Caco-2 (cell line): ENCODE data around the gene C8A. TPM values are rescaled to one million over a fixed set of nuclear protein-coding genes. Genes with fewer than 3 reads are reported as not detected.

Experiments used
- BruUV-seq: library from RNA; stranded (reverse); fragments of 400-500 nt; replicated peaks from 2 replicates; lab custom pipeline; 2021; lab: Mats Ljungman, UMichigan
- CTCF ChIA-PET: fragments of 300-600 bp; sonication (Branson Sonifier 250); formaldehyde crosslinking; loops from one replicate; lab custom pipeline; 2022; ENCODE audit warnings: antibody characterized with exemption; lab: Charles Lee
- POLR2A ChIA-PET: fragments of 300-600 bp; sonication (Branson Sonifier 250); formaldehyde crosslinking; loops from one replicate; lab custom pipeline; 2022; ENCODE audit warnings: antibody characterized with exemption; lab: Charles Lee
- DNase-seq, 2 experiments: peaks; one replicate each; pipeline versions ENCODE4 v3.0.0 to v3.0.0-alpha.2; 2020 to 2022
- H3K27me3 ChIP-seq: replicated peaks from 2 replicates; pipeline ENCODE4 v1.6.0; 2011; ENCODE audit warnings: low read length; ENCODE audit not compliant: control insufficient read depth, insufficient read depth
- H3K36me3 ChIP-seq: 2 replicates; pipeline ENCODE4 v1.5.1; 2011; ENCODE audit warnings: low read length; ENCODE audit not compliant: control insufficient read depth, insufficient read depth
- H3K4me1 ChIP-seq: fragments of 250-450 bp; sonication (Bioruptor Pico); 2 replicates; pipeline ENCODE4 v1.5.1; 2020; ENCODE audit warnings: mild to moderate bottlenecking
- H3K4me3 ChIP-seq: 2 replicates; pipeline ENCODE4 v1.5.1; 2011; ENCODE audit warnings: low read depth, mild to moderate bottlenecking, control low read depth, low read length
- H3K9me3 ChIP-seq: fragments of 250-450 bp; sonication (Bioruptor Pico); 2 replicates; pipeline ENCODE4 v1.5.1; 2020; ENCODE audit warnings: mild to moderate bottlenecking, moderate library complexity
- H3K27ac Mint-ChIP-seq: one replicate; pipeline ENCODE4 v1.8.0; 2022; ENCODE audit warnings: mixed read lengths; ENCODE audit not compliant: unreplicated experiment
- H3K27me3 Mint-ChIP-seq: one replicate; pipeline ENCODE4 v1.8.0; 2022; ENCODE audit warnings: mixed read lengths; ENCODE audit not compliant: insufficient read depth, unreplicated experiment
- H3K36me3 Mint-ChIP-seq: one replicate; pipeline ENCODE4 v1.8.0; 2022; ENCODE audit warnings: mild to moderate bottlenecking, mixed read lengths; ENCODE audit not compliant: insufficient read depth, unreplicated experiment
- H3K4me1 Mint-ChIP-seq: one replicate; pipeline ENCODE4 v1.8.0; 2022; ENCODE audit warnings: low read depth, mixed read lengths; ENCODE audit not compliant: unreplicated experiment
- H3K4me3 Mint-ChIP-seq: one replicate; pipeline ENCODE4 v1.8.0; 2022; ENCODE audit warnings: mild to moderate bottlenecking, moderate library complexity, mixed read lengths; ENCODE audit not compliant: unreplicated experiment
- H3K9me3 Mint-ChIP-seq: one replicate; pipeline ENCODE4 v1.8.0; 2022; ENCODE audit warnings: mixed read lengths; ENCODE audit not compliant: unreplicated experiment
- CTCF ChIP-seq, 2 experiments: fragments of 200-600 bp in 1 of 2; IDR thresholded peaks; 1 replicate in 1 of 2; 2 replicates in 1 of 2; pipeline versions ENCODE4 v1.5.1 to v1.8.0; 2011 to 2022; ENCODE audit warnings: antibody characterized with exemption in 1 of 2, control low read depth in 1 of 2, inconsistent platforms in 1 of 2, low read depth in 1 of 2, low read length in 1 of 2, mild to moderate bottlenecking in 1 of 2, moderate library complexity in 1 of 2; ENCODE audit not compliant: insufficient read depth in 1 of 2, severe bottlenecking in 1 of 2, unreplicated experiment in 1 of 2
- intact Hi-C: fragments of 100-400 bp; cut with micrococcal nuclease; formaldehyde crosslinking; loops from one replicate; pipeline ENCODE4 v1.10.0; 2022; ENCODE audit not compliant: unreplicated experiment
- total RNA-seq: library from RNA; stranded (reverse); gene quantifications from 2 replicates; pipeline ENCODE4 v1.2.3, GENCODE V29; 2022

Gene C8A
- total RNA-seq, 1 experiment from 2014 or later, result not detected

- Histone ChIP-seq H3K4me3 (no peak overlapping the region), H3K36me3 (no peaks in the 10 kb centered on the region), H3K9me3 (no peaks in the 10 kb centered on the region), H3K27me3 (no peaks in the 10 kb centered on the region), H3K4me1 (no peaks in the 10 kb centered on the region)
- no TSS peak for BruUV-seq
- CTCF ChIA-PET, result no interaction called here
- Mint-ChIP-seq H3K4me3 (no peak overlapping the region), H3K27me3 (no peaks in the 10 kb centered on the region), H3K27ac (no peak overlapping the region), H3K4me1 (no peaks in the 10 kb centered on the region), H3K9me3 (no peaks in the 10 kb centered on the region), H3K36me3 (no peaks in the 10 kb centered on the region)
- no peak for TF ChIP-seq CTCF (IDR thresholded peaks at IDR 0.05; ENCODE audit: insufficient read depth in 1 of 2, low read depth in 1 of 2, low read length in 1 of 2, severe bottlenecking in 1 of 2, unreplicated experiment in 1 of 2)
- DNase-seq, result no peak
- intact Hi-C loops, result no loop called here
- POLR2A ChIA-PET, result no interaction called here
These were observed 18.6 kb downstream of the C8A start for GRCh38 chr1:56873213-56873612.

- Mint-ChIP-seq H3K27ac (no peak overlapping the region), H3K36me3 (no peaks in the 10 kb centered on the region), H3K4me1 (no peaks in the 10 kb centered on the region), H3K27me3 (no peaks in the 10 kb centered on the region), H3K4me3 (no peak overlapping the region), H3K9me3 (no peaks in the 10 kb centered on the region)
- no TSS peak for BruUV-seq
- intact Hi-C loops, result no loop called here
- TF ChIP-seq CTCF (IDR thresholded peaks at IDR 0.05; ENCODE audit: insufficient read depth in 1 of 2, low read depth in 1 of 2, low read length in 1 of 2, severe bottlenecking in 1 of 2, unreplicated experiment in 1 of 2), result no peak
- no peak overlapping the region for H3K4me3 ChIP-seq
- H3K36me3 ChIP-seq, result no peaks in the 10 kb centered on the region
- ChIA-PET POLR2A (no interaction called here), CTCF (no interaction called here)
- H3K27me3 ChIP-seq, result no peaks in the 10 kb centered on the region
- no peaks in the 10 kb centered on the region for H3K4me1 ChIP-seq
- DNase-seq, result no peak
- no peaks in the 10 kb centered on the region for H3K9me3 ChIP-seq
These were observed 20.1 kb downstream of the C8A start for GRCh38 chr1:56874689-56875088.

GRCh38 chr1:56877973-56878372 lies 23.4 kb downstream of the C8A start:
- no peak overlapping the region for H3K4me3 ChIP-seq
- no peaks in the 10 kb centered on the region for H3K36me3 Mint-ChIP-seq
- H3K4me3 Mint-ChIP-seq, result no peak overlapping the region
- H3K9me3 Mint-ChIP-seq, result no peaks in the 10 kb centered on the region
- intact Hi-C loops, result no loop called here
- no peaks in the 10 kb centered on the region for H3K4me1 ChIP-seq
- DNase-seq, result no peak
- no peaks in the 10 kb centered on the region for H3K9me3 ChIP-seq
- no peak overlapping the region for H3K27ac Mint-ChIP-seq
- no peak for TF ChIP-seq CTCF (IDR thresholded peaks at IDR 0.05; ENCODE audit: insufficient read depth in 1 of 2, low read depth in 1 of 2, low read length in 1 of 2, severe bottlenecking in 1 of 2, unreplicated experiment in 1 of 2)
- no peaks in the 10 kb centered on the region for H3K4me1 Mint-ChIP-seq
- ChIA-PET POLR2A (no interaction called here), CTCF (no interaction called here)
- no peaks in the 10 kb centered on the region for H3K27me3 ChIP-seq
- no peaks in the 10 kb centered on the region for H3K27me3 Mint-ChIP-seq
- no TSS peak for BruUV-seq
- H3K36me3 ChIP-seq, result no peaks in the 10 kb centered on the region
